Activated T-helper 1 cell treated with anti-CD3 and anti-CD28 coated beads, Interleukin-12 subunit alpha, Interleukin-12 subunit beta, Interleukin-2, Interleukin-4 antibody, amounts not matched to agents 30 ng/mL and 10 ng/mL and 1 ng/mL, durations not matched to agents 14 hours and 24 hours and 36 hours (primary cell): Measurements from ENCODE around the gene IMP4. TPM values are rescaled to one million over a fixed set of nuclear protein-coding genes. Genes with fewer than 3 reads are reported as not detected.

Experiments used
- DNase-seq: peaks from one replicate; pipeline ENCODE4 v3.0.0; 2021; ENCODE audit warnings: low spot score
- H3K27ac Mint-ChIP-seq: one replicate; pipeline ENCODE4 v1.8.0; 2021; ENCODE audit warnings: mild to moderate bottlenecking, mixed read lengths
- H3K27me3 Mint-ChIP-seq: one replicate; pipeline ENCODE4 v1.8.0; 2022; ENCODE audit warnings: mild to moderate bottlenecking, moderate library complexity, mixed read lengths; ENCODE audit not compliant: insufficient read depth
- H3K36me3 Mint-ChIP-seq: one replicate; pipeline ENCODE4 v1.8.0; 2021; ENCODE audit warnings: low read depth, mixed read lengths
- H3K4me1 Mint-ChIP-seq: one replicate; pipeline ENCODE4 v1.8.0; 2021; ENCODE audit warnings: low read depth, mixed read lengths
- H3K4me3 Mint-ChIP-seq: one replicate; pipeline ENCODE4 v1.8.0; 2021; ENCODE audit warnings: mild to moderate bottlenecking, moderate library complexity, mixed read lengths
- H3K9me3 Mint-ChIP-seq: one replicate; pipeline ENCODE4 v1.8.0; 2021; ENCODE audit warnings: mixed read lengths
- intact Hi-C: fragments of 100-400 bp; cut with micrococcal nuclease; formaldehyde crosslinking; loops from one replicate; pipeline ENCODE4 v1.15.1; 2024
- total RNA-seq: library from RNA; stranded (reverse); gene quantifications from 2 replicates; pipeline ENCODE4 v1.2.3, GENCODE V29; 2022

Gene IMP4
- total RNA-seq, 1 donor from 2014 or later = 169 TPM

- no peak for DNase-seq
- H3K9me3 Mint-ChIP-seq = no peaks in the 10 kb centered on the region
- H3K27me3 Mint-ChIP-seq = peaks cover 6% of the 10 kb centered on the region
- peak overlapping the region; percentile 21 for H3K4me3 Mint-ChIP-seq
- no peak overlapping the region for H3K27ac Mint-ChIP-seq
- peaks cover 16% of the 10 kb centered on the region for H3K36me3 Mint-ChIP-seq
- peaks cover 19% of the 10 kb centered on the region for H3K4me1 Mint-ChIP-seq
- intact Hi-C loops = loop anchor here (5.0 kb wide), 1 partner anchor 207 kb away; the partner anchor contains the start of genes MZT2B and SMPD4
These were observed 47.1 kb downstream of the IMP4 start for GRCh38 chr2:130389783-130390182.

GRCh38 chr2:130390460-130391057 lies 47.9 kb downstream of the IMP4 start:
- intact Hi-C loops = loop anchor here (1.0 to 5.0 kb wide), 4 partner anchors 18 to 208 kb away; partner anchors contain the start of genes IMP4, MZT2B and SMPD4
- Mint-ChIP-seq H3K4me3 (peak overlapping the region; percentile 93), H3K27me3 (peaks cover 9% of the 10 kb centered on the region), H3K9me3 (no peaks in the 10 kb centered on the region), H3K27ac (peak overlapping the region; percentile 93), H3K4me1 (peaks cover 19% of the 10 kb centered on the region), H3K36me3 (peaks cover 14% of the 10 kb centered on the region)
- no peak for DNase-seq

- H3K27ac Mint-ChIP-seq = peak overlapping the region; percentile 93
- peaks cover 12% of the 10 kb centered on the region for H3K27me3 Mint-ChIP-seq
- peak overlapping the region; percentile 93 for H3K4me3 Mint-ChIP-seq
- peak; percentile 68 for DNase-seq
- intact Hi-C loops = loop anchor here (1.0 to 5.0 kb wide), 4 partner anchors 19 to 209 kb away; partner anchors contain the start of genes IMP4, MZT2B and SMPD4
- H3K36me3 Mint-ChIP-seq = peaks cover 12% of the 10 kb centered on the region
- peaks cover 19% of the 10 kb centered on the region for H3K4me1 Mint-ChIP-seq
- no peaks in the 10 kb centered on the region for H3K9me3 Mint-ChIP-seq
These were observed 48.6 kb downstream of the IMP4 start for GRCh38 chr2:130391058-130391871.

DNA sequence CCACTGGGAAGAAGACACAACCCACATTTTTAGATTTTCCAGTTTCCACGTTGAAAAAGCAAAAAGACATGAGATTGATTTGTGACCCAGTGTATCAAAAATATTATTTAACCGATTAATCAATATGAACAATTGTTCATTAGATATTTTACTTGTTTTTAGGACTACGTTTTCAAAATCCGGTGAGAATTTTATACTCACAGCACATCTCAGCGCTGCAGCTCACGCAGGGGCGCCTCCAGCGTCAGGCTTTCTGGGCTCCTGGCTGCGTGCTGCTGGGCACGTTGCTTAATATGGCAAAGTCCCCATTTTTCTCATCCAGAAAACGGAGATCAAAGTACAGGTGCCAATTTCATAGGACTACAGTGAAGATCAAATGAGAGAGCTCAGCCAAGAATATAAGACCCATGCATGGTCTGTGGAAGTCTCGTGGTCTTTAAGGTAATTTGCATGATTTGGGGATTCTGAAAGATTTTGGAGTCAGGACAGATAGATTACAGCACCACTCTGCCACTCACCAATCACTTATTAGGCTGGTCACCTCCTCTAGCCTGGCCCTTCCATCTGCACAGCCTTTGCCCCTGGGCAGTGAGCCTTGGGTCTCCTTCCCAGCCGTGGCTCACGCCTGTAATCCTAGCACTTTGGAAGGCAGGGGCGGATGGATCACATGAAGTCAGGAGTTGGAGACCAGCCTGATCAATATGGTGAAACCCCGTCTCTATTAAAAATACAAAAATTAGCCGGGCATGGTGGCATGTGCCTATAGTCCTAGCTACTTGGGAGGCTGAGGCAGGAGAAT lies 49.4 kb downstream of the IMP4 start:
- Mint-ChIP-seq H3K27me3 (peaks cover 13% of the 10 kb centered on the region), H3K4me3 (peak overlapping the region; percentile 93), H3K9me3 (no peaks in the 10 kb centered on the region), H3K4me1 (peaks cover 19% of the 10 kb centered on the region), H3K36me3 (peaks cover 12% of the 10 kb centered on the region), H3K27ac (no peak overlapping the region)
- intact Hi-C loops = loop anchor here (1.0 to 5.0 kb wide), 4 partner anchors 20 to 210 kb away; partner anchors contain the start of genes IMP4, MZT2B and SMPD4
- no peak for DNase-seq

DNA sequence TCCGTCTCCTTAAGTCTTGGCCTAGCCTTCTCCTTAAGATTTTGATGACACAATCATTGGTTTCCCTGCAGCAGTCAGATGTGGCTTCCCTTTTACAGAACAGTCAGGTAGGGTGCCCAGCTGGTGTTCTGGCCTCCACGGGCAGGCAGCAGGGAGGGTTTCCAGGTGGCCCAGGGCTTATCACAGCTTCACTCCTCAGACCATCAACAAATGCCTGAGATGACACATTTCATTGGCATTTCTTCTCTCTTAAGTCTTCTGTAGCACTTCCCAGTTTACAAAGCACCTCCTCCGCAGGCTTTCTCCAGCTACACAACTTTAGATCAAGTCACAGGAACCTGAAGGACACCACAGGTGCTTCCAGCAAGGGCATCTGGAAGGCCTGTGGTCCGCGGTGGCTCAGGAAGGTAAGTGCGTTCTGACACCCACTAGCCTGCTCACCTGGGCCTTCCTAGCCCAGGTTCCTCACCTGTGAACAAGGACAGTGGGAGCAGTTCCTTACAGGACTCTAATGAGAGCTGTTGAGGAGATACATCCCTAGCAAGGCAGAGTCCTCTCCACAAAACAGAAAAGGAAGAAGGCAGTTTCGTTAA lies 50.7 kb downstream of the IMP4 start:
- Mint-ChIP-seq H3K27me3 (peaks cover 16% of the 10 kb centered on the region), H3K36me3 (peaks cover 12% of the 10 kb centered on the region), H3K4me3 (no peak overlapping the region), H3K4me1 (peaks cover 19% of the 10 kb centered on the region), H3K27ac (no peak overlapping the region), H3K9me3 (no peaks in the 10 kb centered on the region)
- DNase-seq = no peak
- intact Hi-C loops = loop anchor here (5.0 kb wide), 1 partner anchor 211 kb away; the partner anchor contains the start of genes MZT2B and SMPD4

Other genes with a start within 250 kb of the IMP4 start
- gene POTEF, start 213.7 kb upstream of the IMP4 start, total RNA-seq = not detected in 2 replicates
- 0.52 and 1.8 TPM in 2 replicates for gene CCDC74B, start 197.8 kb upstream of the IMP4 start, total RNA-seq
- gene SMPD4, start 161.3 kb upstream of the IMP4 start, total RNA-seq = 92.3 and 99.0 TPM in 2 replicates
- gene MZT2B, start 160.6 kb upstream of the IMP4 start, total RNA-seq = 289 and 294 TPM in 2 replicates
- gene TUBA3E, start 144.5 kb upstream of the IMP4 start, total RNA-seq = not detected in 2 replicates
- gene PTPN18, start 13.2 kb downstream of the IMP4 start, total RNA-seq = 66.9 and 68.9 TPM in 2 replicates
- gene POTEI, start 166.4 kb downstream of the IMP4 start, total RNA-seq = not detected in 2 replicates
- not detected in 2 replicates for gene CFC1B, start 178.3 kb downstream of the IMP4 start, total RNA-seq